ENCODE measurements around the gene PANX1.
A peak's percentile ranks its signal among the peaks of the same experiment; 100 is the strongest.

PANX1 gene

DNA sequence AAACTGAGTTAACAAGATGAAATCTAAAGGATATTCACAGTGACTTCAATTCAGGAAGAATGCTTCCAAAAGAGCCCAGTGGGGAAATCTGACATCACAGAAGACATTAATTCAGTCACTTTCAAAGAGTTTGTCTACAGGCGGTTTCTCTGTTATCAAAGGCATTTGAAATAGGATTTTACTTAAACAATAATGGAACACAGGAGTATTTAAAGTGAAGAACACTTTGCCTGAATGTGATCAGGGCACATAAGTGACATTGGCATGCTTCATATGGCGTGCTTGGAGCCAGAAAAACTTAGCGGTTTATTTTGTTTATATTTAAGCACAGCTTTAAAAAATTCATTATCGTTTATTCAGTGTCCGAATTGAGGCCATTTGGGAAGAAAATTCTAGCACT, 52.9 kb downstream of the PANX1 start:
- TF ChIP-seq, protein P1, sequence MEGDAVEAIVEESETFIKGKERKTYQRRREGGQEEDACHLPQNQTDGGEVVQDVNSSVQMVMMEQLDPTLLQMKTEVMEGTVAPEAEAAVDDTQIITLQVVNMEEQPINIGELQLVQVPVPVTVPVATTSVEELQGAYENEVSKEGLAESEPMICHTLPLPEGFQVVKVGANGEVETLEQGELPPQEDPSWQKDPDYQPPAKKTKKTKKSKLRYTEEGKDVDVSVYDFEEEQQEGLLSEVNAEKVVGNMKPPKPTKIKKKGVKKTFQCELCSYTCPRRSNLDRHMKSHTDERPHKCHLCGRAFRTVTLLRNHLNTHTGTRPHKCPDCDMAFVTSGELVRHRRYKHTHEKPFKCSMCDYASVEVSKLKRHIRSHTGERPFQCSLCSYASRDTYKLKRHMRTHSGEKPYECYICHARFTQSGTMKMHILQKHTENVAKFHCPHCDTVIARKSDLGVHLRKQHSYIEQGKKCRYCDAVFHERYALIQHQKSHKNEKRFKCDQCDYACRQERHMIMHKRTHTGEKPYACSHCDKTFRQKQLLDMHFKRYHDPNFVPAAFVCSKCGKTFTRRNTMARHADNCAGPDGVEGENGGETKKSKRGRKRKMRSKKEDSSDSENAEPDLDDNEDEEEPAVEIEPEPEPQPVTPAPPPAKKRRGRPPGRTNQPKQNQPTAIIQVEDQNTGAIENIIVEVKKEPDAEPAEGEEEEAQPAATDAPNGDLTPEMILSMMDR (IDR thresholded peaks at IDR 0.05): no peak
- H3K27me3 Mint-ChIP-seq (ENCODE audit: low read depth, poor library complexity): no peaks in the 10 kb centered on the region
- no peak for DNase-seq
- peaks cover 8% of the 10 kb centered on the region for H3K4me1 Mint-ChIP-seq
- no peak overlapping the region for H3K4me3 Mint-ChIP-seq
- H3K9me3 Mint-ChIP-seq: no peaks in the 10 kb centered on the region
- H3K27ac Mint-ChIP-seq: no peak overlapping the region
- H3K36me3 Mint-ChIP-seq (ENCODE audit: low read depth): peaks cover 55% of the 10 kb centered on the region

DNA sequence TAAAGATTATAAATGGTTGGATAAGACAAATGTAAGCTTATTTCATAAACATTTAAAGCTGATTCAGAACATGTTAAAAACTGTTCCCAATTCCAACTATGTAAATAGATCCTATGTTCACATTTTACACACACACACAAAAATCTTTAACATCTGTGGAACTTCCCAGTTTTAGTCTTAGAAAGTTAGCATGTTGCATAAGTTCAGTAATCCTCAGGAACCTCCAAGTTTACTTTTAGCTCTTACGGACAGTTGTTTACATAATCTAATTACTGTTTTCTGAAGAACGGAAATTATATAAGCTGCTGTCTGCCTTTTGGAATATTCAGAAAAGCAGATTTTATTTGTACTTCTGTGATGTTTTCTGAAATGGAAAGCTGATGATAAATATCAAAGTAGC, 53.3 kb downstream of the PANX1 start:
- TF ChIP-seq, protein P1 (IDR thresholded peaks at IDR 0.05): no peak
- peaks cover 55% of the 10 kb centered on the region for H3K36me3 Mint-ChIP-seq (ENCODE audit: low read depth)
- no peak overlapping the region for H3K27ac Mint-ChIP-seq
- H3K27me3 Mint-ChIP-seq (ENCODE audit: low read depth, poor library complexity): no peaks in the 10 kb centered on the region
- H3K4me1 Mint-ChIP-seq: peaks cover 8% of the 10 kb centered on the region
- DNase-seq: no peak
- H3K4me3 Mint-ChIP-seq: no peak overlapping the region
- H3K9me3 Mint-ChIP-seq: no peaks in the 10 kb centered on the region

DNA sequence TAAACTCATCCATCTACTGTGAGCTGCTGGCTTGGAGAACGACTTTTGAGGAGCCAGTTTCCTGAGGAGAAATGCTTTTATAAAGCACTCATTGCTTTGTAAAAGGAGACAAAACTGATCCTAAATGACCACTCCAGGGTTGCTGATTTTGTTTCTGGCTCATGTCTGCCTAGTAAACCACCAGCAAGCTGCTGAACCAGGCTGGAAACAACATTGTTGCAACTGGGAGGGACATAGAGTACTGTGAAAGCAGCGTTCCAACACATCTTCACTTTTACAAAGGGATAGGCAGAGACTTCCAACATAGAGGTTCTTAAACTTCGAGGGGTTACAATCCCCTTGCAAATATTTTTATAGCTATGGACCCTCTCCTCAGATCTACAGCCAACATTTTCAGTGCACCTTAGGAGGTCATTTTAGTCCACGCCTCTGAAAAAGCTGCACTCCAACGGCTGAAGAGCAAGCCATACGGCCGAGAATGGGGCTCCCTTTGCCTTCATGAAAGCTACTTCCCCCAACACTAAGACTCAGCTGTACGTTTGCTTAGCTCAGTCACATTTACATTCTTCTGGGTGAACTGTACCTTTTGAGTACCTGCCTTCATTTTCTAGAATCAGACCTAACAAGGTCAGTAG, 54.7 kb downstream of the PANX1 start:
- Mint-ChIP-seq H3K9me3 (no peaks in the 10 kb centered on the region), H3K36me3 (ENCODE audit: low read depth) (peaks cover 43% of the 10 kb centered on the region), H3K27me3 (ENCODE audit: low read depth, poor library complexity) (no peaks in the 10 kb centered on the region), H3K4me3 (no peak overlapping the region), H3K4me1 (peaks cover 8% of the 10 kb centered on the region), H3K27ac (peak overlapping the region; percentile 74)
- DNase-seq: no peak
- TF ChIP-seq, protein P1 (IDR thresholded peaks at IDR 0.05): no peak

DNA sequence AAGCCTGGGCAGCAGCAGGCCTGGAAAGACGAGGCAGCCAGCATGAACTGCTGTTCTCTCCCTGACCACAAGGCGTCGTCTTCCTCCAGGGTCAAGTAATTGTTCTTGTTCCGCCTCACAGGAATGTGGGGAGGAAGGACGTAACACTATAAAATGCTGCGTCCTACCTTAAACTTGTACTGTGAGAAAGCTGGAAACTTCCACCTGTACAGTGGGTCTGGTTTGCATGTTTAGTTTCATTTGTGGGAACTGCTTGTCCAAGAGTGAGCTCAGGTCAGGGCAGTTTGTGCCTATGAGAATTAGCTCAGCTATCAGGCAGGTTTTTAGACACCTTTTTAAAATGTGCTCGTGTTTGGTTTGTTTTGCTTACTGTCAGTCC, 55.2 kb downstream of the PANX1 start:
- Mint-ChIP-seq H3K4me1 (peaks cover 8% of the 10 kb centered on the region), H3K27me3 (ENCODE audit: low read depth, poor library complexity) (no peaks in the 10 kb centered on the region), H3K9me3 (peaks cover 2% of the 10 kb centered on the region), H3K4me3 (no peak overlapping the region), H3K27ac (no peak overlapping the region), H3K36me3 (ENCODE audit: low read depth) (peaks cover 37% of the 10 kb centered on the region)
- TF ChIP-seq, protein P1 (IDR thresholded peaks at IDR 0.05): peak; percentile 86
- DNase-seq: peak; percentile 82

DNA sequence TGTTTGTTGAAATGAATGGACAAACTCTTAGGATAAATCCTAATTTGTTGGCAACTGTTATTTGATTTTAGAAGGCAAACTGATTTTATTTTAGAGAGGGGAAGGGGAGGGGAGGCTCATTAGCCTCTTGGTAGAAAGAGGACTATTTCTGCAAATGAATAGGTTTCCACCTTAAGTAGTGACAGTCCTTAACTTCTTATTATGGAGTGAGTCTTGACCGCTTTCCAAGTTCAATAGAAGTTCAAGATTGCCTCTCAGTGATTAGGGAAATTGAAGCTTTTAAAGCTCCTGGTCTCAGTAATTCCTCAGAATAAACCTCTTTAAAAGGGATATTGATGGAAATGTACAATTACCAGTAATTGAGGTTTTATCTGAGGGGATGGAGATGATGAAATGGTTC, 55.7 kb downstream of the PANX1 start:
- no peak overlapping the region for H3K4me3 Mint-ChIP-seq
- H3K9me3 Mint-ChIP-seq: peaks cover 3% of the 10 kb centered on the region
- TF ChIP-seq, protein P1 (IDR thresholded peaks at IDR 0.05): no peak
- no peak for DNase-seq
- H3K36me3 Mint-ChIP-seq (ENCODE audit: low read depth): peaks cover 33% of the 10 kb centered on the region
- no peak overlapping the region for H3K27ac Mint-ChIP-seq
- H3K27me3 Mint-ChIP-seq (ENCODE audit: low read depth, poor library complexity): no peaks in the 10 kb centered on the region
- H3K4me1 Mint-ChIP-seq: peaks cover 8% of the 10 kb centered on the region

DNA sequence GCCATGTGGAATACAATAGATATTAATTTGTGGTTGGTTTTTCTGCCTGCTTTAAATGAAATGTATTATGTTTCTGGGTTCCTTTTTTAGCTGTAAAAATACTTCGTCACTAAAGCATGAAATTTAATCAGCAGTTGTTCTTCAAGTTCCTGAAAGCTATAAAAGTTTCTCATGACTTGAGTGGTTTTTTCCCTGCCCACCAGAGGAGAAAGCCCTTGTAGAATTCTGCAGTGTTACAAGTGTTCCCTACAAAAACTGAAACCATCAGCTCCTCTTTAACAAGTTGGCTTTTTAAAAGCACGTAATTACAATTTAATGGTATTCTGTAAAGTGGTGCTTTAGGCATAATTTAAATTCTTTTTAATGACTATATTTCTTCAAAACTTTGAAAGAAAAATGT, 56.2 kb downstream of the PANX1 start:
- Mint-ChIP-seq H3K27ac (no peak overlapping the region), H3K4me1 (peaks cover 8% of the 10 kb centered on the region), H3K27me3 (ENCODE audit: low read depth, poor library complexity) (no peaks in the 10 kb centered on the region), H3K4me3 (no peak overlapping the region), H3K9me3 (peaks cover 3% of the 10 kb centered on the region), H3K36me3 (ENCODE audit: low read depth) (peaks cover 28% of the 10 kb centered on the region)
- DNase-seq: no peak
- TF ChIP-seq, protein P1 (IDR thresholded peaks at IDR 0.05): no peak
